Measurements from ENCODE around the gene PTCH1.

Gene PTCH1

GRCh38 chr9:95462249-95463147 is 54.3 kb downstream of the PTCH1 start:
- DNase-seq: peak; percentile 78 to 84

GRCh38 chr9:95461448-95462248 is 55.1 kb downstream of the PTCH1 start:
- no peak for DNase-seq

- no peak for DNase-seq
These were observed 56.1 kb downstream of the PTCH1 start for GRCh38 chr9:95460518-95461164.

- DNase-seq: no peak
These were observed 56.8 kb downstream of the PTCH1 start for GRCh38 chr9:95459851-95460517.

GRCh38 chr9:95459178-95459577 is 57.6 kb downstream of the PTCH1 start:
- DNase-seq: no peak

GRCh38 chr9:95458666-95459065 is 58.1 kb downstream of the PTCH1 start:
- DNase-seq: no peak

GRCh38 chr9:95457769-95458168 is 59.0 kb downstream of the PTCH1 start:
- DNase-seq: no peak

GRCh38 chr9:95455714-95456113 is 61.1 kb downstream of the PTCH1 start:
- no peak for DNase-seq

GRCh38 chr9:95452176-95452575 is 64.6 kb downstream of the PTCH1 start:
- no peak for DNase-seq

GRCh38 chr9:95451065-95451426 is 65.7 kb downstream of the PTCH1 start:
- DNase-seq: no peak

GRCh38 chr9:95450171-95451064 is 66.4 kb downstream of the PTCH1 start:
- DNase-seq: no peak

GRCh38 chr9:95449016-95449415 is 67.8 kb downstream of the PTCH1 start:
- no peak for DNase-seq

GRCh38 chr9:95447660-95448420 is 68.9 kb downstream of the PTCH1 start:
- no peak for DNase-seq

GRCh38 chr9:95446984-95447383 is 69.8 kb downstream of the PTCH1 start:
- DNase-seq: no peak

GRCh38 chr9:95446259-95446658 is 70.5 kb downstream of the PTCH1 start:
- no peak for DNase-seq

GRCh38 chr9:95444160-95444559 is 72.6 kb downstream of the PTCH1 start:
- no peak for DNase-seq

GRCh38 chr9:95443301-95443700 is 73.5 kb downstream of the PTCH1 start:
- no peak for DNase-seq

GRCh38 chr9:95441081-95441480 is 75.7 kb downstream of the PTCH1 start:
- no peak for DNase-seq

- DNase-seq: peak in 1 of 2 experiments; percentile 7
These were observed 76.3 kb downstream of the PTCH1 start for GRCh38 chr9:95440447-95440846.

GRCh38 chr9:95438561-95439357 is 78.0 kb downstream of the PTCH1 start:
- DNase-seq: no peak

Measured in activated T-cell treated with anti-CD3 and anti-CD28 coated beads, Interleukin-2, amount 50 U/mL, for 48 hours (primary cell).